M059J (cell line): ENCODE data around the gene BRPF3. TPM values are rescaled to one million over a fixed set of nuclear protein-coding genes. Genes with fewer than 3 reads are reported as not detected.
A peak's percentile ranks its signal among the peaks of the same experiment; 100 is the strongest.
"Not testable (repeated sequence)": the region's sequence is repeated elsewhere in the genome, so short reads cannot be mapped to it uniquely, and the experiment has no call there.

ENCODE experiments used
- DNase-seq: peaks from one replicate; pipeline ENCODE4 v3.0.0-alpha.2; 2012; ENCODE audit warnings: low read depth
- total RNA-seq: library from RNA; depleted of rRNA; stranded (reverse); fragments of >200 nt; shearing (Covaris generic); gene quantifications from 2 replicates; pipeline ENCODE4 v1.2.3, GENCODE V29; 2014

The BRPF3 gene
- total RNA-seq, 1 experiment from 2014 or later = 35.1 TPM

DNA sequence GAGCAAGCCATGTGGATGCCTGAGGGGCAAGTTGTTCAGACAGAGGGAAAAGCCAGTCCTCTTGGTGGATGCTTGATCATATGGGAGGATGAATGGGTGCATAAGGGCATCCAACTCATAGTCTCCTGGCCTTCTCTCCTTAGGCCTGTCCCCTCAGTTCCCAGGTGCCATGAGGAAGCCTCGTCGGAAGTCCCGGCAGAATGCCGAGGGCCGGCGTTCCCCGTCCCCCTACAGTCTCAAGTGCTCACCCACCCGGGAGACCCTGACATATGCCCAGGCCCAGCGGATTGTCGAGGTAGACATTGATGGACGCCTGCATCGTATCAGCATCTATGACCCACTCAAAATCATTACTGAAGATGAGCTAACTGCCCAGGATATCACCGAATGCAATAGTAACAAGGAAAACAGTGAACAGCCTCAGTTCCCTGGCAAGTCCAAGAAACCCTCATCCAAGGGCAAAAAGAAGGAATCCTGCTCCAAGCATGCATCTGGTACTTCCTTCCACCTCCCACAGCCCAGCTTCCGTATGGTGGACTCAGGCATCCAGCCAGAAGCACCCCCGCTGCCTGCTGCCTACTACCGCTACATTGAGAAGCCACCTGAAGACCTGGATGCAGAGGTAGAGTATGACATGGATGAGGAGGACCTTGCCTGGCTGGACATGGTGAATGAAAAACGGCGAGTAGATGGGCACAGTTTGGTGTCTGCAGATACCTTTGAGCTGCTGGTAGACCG is 3.8 kb downstream of the BRPF3 start:
- no peak for DNase-seq

DNA sequence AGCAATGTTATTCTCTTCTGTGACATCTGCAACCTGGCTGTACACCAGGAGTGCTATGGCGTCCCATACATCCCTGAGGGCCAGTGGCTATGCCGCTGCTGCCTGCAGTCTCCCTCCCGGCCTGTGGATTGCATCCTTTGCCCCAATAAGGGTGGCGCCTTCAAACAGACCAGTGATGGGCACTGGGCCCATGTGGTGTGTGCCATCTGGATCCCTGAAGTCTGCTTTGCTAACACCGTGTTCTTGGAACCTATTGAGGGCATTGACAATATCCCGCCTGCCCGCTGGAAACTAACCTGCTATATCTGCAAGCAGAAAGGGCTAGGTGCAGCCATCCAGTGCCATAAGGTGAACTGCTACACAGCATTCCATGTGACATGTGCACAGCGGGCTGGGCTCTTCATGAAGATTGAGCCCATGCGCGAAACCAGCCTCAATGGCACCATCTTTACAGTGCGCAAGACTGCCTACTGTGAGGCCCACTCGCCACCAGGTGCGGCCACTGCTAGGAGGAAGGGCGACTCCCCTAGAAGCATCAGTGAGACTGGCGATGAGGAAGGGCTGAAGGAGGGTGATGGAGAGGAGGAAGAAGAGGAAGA is 4.6 kb downstream of the BRPF3 start:
- DNase-seq = no peak

- DNase-seq = no peak
Measured at GRCh38 chr6:36201612-36202011, 5.1 kb downstream of the BRPF3 start.

DNA sequence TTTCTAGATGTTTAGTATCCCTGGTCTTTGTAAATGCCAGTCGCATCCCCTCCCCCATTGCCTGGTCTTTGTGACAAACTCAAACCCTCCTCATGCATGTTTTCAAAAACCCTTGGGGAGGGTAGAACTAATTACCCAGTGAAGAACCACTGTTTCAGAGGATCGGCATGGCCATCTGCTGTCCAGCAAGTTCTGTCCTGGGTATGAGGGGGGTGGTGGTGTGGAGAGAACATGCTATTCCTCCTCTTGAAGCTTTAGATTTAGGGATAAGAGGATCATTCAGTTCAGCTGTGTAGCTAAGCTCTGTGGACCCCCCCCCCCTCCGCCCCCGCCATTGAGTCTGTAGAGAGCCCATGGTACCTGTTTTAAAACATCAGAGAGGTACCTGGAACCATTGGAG is 5.6 kb downstream of the BRPF3 start:
- no peak for DNase-seq

DNA sequence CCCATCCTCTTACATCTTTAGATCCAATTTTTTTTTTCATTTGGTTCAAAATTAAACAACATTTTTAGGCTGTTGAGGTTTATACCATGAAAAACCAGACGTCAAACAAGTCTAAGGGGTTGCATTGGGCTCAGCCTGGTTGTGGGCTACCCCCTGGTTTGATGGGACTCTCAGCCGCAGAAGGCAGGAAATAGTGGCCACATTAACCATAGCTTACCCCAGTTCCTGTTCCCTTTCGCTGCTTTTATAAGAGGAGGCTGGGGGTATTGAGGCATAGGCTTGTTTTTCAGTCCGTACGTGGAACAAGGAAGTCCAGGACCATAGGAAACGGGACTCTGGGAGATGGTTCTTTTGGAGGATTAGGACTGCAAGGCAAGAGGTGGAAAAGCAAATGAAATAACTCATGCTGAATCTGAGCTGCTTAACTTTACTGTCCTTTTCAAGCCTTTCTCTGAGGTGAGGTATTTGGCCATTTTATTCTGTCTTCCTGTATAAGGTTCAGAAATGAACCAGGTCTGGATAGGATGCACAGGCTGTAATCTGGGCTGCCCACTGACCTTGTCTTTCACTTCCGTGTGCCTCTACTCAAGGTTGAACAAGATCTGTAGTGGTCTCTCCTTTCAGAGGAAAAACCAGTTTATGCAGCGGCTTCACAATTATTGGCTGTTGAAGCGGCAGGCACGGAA is 7.7 kb downstream of the BRPF3 start:
- no peak for DNase-seq

DNA sequence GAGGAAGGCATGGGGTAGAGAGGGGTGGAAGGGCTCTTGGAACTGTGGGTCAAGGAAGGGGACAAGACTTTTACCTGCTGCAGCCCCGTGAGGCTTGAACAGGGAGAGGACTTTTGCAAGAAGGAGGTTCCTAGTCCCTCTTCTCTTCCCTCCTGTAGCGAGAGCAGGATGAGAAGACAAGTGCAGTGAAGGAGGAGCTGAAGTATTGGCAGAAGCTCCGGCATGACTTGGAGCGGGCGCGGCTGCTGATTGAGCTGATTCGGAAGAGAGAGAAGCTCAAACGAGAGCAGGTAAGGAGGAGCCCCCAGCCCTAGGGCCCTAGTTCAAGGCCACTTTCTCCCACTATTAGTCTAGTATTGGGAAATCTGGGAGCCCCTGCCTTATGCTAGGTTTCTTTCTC is 10.6 kb downstream of the BRPF3 start:
- no peak for DNase-seq

DNA sequence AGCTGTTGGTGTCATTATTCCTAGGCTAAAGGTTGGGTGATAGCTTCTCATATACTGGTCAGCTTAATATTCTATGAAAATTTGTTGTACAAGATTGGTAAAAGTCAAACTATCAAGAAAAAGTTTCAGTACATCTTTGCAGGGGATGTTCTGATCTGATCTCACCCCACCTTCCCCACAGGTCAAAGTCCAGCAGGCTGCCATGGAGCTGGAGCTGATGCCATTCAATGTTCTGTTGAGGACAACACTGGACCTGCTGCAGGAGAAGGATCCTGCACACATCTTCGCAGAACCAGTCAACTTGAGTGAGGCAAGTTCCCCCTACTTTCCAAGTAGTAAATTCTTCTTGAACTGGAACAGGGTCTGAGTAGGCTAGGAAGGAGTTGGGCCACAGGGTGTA is 13.1 kb downstream of the BRPF3 start:
- no peak for DNase-seq

DNA sequence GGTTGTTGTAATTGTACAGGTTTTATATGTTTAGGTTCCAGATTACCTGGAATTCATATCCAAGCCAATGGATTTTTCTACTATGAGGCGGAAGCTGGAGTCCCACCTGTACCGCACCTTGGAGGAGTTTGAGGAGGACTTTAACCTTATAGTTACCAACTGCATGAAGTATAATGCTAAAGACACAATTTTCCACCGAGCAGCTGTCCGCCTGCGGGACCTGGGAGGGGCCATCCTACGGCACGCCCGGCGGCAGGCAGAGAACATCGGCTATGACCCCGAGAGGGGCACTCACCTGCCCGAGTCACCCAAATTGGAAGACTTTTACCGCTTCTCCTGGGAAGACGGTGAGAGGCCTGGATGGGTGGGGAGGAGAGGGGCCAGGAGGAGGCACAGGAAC is 13.6 kb downstream of the BRPF3 start:
- DNase-seq = no peak

DNA sequence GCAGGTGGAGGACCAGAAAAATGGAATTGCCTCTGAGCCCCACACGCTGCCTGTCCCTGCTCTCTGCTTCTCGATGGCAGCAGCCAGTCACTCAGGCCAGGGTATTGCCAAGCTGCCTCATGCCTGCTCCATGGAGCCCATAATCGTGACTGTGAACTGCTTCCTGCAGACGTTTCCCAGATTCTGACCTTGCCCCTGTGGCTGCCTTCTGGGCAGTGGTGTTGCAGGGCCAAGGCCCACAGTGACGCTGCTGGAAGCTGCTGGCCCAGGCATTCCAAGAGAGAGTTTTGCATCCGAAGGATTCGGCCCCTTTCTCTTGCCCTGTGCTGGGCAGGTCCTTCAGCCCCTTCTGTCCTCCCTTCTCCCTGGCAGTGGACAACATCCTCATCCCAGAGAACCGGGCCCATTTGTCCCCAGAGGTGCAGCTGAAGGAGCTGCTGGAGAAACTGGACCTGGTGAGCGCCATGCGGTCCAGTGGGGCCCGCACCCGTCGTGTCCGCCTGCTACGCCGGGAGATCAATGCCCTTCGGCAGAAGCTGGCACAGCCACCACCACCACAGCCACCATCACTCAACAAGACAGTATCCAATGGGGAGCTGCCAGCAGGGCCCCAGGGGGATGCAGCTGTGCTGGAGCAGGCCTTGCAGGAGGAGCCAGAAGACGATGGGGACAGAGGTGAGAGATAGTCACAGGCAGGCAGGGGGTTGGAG is 14.5 kb downstream of the BRPF3 start:
- no peak for DNase-seq

GRCh38 chr6:36216559-36216958 is 20.0 kb downstream of the BRPF3 start:
- DNase-seq = peak; percentile 75

GRCh38 chr6:36217188-36217587 is 20.6 kb downstream of the BRPF3 start:
- DNase-seq = no peak

GRCh38 chr6:36217946-36218345 is 21.4 kb downstream of the BRPF3 start:
- DNase-seq = no peak

DNA sequence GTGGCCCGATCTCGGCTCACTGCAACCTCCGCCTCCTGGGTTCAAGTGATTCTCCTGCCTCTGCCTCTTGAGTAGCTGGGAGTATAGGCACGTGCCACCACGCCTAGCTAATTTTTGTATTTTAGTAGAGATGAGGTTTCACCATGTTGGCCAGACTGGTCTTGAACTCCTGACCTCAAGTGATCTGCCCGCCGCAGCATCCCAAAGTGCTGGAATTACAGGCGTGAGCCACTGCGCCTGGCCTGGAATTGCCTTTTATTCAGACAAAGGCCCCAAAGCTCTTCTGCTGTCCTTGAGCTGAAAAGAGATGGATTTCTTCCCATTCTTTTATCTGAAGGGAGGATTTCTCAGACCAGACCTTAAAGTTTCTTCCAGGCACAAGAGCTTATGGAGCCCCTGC is 22.0 kb downstream of the BRPF3 start:
- DNase-seq = not testable (repeated sequence)

- no peak for DNase-seq
Measured at GRCh38 chr6:36219081-36219480, 22.5 kb downstream of the BRPF3 start.

DNA sequence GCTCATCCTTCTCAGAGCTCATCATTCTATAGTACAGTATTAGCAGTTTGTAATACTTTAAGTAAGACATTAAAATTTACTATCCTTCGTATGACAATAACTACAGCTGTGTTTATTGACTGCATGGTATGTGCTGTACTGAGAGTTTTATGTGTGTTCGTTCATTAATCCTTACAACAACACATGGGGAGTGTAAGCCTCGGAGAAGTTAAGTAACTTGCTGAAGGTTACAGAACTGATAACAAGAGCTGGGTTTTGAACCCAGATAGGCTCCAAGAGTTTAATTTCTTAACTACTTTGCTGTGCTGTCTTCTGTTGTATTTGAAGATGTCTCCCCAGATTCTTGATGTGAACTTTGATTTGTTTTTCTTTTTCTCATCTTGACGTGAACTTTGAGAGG is 23.7 kb downstream of the BRPF3 start:
- DNase-seq = no peak

GRCh38 chr6:36221674-36222073 is 25.1 kb downstream of the BRPF3 start:
- DNase-seq = no peak

DNA sequence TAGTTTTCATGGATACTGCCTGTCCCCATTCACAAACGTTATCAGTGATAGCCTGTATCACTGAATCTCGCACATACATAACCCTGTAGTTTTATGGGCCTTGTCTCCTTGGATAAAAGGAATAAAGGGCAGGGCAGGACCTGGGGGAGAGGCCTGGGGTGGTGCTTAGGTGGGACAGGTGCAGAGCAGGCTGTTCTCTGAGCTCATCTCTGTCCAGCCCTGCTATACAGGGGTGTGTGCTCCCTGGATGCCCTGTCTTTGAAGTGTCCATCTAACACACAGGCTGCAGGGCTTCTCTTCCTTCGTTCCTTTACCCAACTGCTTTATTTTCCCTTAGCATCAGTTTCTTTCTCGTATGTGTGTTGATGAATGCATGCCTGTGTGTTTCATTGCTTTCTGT is 26.4 kb downstream of the BRPF3 start:
- DNase-seq = no peak

- DNase-seq = no peak
Measured at GRCh38 chr6:36223706-36224105, 27.2 kb downstream of the BRPF3 start.

DNA sequence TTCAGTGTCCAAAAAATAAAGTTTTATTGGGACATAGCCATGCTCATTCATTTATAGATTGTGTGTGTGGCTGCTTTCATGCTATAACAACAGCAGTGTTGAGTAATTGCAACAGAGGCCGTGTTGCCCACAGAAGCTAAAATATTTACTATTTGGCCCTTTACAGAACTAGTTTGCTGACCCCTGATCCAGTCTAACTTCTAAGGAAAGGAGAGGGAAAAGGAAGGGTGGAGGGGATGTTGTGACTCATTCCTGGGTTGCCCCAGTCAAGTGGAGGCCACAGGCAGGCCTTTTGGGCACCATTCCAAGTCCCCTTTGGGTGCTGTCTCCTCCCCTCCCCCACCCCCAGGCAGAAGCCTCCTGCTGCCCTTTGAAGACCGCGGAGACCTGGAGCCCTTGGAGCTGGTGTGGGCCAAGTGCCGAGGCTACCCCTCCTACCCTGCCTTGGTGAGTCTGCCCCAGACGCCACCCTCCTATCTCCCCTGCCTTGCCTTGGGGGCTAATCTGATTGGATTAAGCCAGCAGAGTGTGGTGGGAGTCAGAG is 28.4 kb downstream of the BRPF3 start:
- peak; percentile 18 for DNase-seq

DNA sequence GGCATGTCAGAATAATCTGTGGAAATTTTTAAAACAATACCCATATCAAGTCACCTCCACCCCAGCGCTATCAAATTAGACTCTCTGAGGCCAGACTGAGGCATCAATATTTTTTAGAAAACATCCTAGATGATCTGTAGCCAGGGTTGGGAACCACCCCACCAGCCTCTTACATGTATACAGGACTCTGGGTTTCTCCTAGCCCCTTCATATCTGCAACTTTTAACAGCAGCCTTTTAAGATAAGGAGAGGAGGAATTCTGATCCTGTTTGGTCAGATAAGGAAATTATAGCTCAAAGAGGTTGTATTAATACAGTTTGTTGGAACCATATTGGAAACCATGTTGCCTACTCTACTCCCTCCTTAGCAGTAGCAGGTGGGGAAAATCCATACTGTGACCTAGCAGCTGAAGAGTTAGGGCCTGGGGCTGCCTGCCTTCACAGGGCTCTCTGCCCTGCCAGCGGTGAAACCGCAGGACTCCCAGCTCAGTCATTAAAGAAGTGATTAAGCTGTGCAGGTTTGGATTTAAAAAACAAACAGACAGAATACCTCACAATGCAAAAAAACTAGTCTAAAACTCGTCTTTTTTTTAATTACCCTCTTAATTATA is 30.0 kb downstream of the BRPF3 start:
- DNase-seq = no peak

GRCh38 chr6:36227379-36228228 is 31.1 kb downstream of the BRPF3 start:
- DNase-seq = no peak
